Raji (cell line): ENCODE results near the gene SS18L1.

Experiments used
- POLR2A ChIP-seq: IDR thresholded peaks from 2 replicates; pipeline ENCODE4 v1.6.1; 2011; ENCODE audit warnings: low read depth, low read length, control low read depth; ENCODE audit not compliant: insufficient read depth

Gene SS18L1

GRCh38 chr20:62231292-62231691 lies 87.7 kb downstream of the SS18L1 start:
- TF ChIP-seq POLR2A, result no peak
